ENCODE data around the gene NSUN2.
"Not testable (repeated sequence)": the region's sequence is repeated elsewhere in the genome, so short reads cannot be mapped to it uniquely, and the experiment has no call there.

NSUN2 gene

DNA sequence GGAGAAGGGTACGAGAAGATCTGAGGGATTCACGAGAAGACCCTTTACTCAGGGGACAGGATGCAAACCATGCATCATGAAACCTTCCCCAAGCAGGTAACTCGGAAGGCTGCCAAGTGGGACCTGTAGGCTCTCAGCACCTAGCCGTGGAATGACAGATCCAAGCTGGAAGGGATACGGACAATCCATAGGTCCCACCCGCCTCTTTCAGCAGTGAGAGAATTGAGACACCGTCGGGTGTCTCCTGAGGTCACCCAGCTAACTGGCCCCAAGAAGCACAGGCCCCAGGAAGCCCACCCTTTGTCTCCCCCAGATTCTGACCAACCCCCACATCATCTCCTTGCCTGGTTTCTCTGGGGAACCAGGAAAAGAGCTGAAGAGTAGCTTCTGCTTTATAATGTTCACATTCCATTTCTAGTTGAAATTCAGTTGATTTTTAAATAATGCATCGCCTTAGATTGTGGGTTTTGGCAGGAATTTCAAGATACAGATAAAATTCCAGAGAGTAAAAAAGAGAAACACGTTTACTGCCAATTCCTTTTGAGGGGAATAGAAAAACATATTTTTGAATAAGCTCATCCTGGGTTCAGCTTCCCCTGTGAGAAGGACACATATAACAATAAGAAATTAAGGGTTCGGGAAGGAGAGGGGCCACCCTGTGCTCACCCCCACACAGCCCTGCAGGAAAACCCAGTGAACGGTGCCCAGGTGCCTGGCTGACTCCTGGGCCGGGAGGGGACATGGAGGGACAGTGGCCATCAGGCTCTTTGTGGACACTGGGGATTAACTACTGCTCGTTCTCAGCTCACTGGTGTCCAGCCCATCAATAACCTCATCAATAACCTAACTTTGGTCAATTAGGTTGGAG, 51.1 kb downstream of the NSUN2 start:
- DNase-seq = no peak

DNA sequence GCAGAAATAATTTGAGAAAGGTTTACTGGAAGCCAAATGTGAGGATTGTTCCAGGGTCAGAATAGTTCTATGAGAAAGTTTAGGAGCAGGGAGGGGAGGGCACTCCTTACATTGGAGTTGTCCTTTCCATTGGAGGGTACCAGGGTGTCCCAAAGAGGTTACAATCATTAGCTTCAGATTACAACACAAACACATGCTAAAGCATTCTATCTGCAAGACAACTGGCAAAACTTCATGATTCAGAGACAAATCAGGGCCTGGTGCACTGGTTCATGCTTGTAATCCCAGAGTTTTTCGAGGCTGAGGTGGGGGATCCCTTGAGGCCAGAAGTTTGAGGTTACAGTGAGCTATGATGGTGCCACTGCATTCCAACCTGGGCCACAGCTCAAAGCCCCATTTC, 51.8 kb downstream of the NSUN2 start:
- no peak for DNase-seq

- DNase-seq = no peak
Observed at GRCh38 chr5:6579535-6579934, 53.3 kb downstream of the NSUN2 start.

GRCh38 chr5:6578676-6579343, 54.0 kb downstream of the NSUN2 start:
- no peak for DNase-seq

GRCh38 chr5:6576861-6577501, 55.9 kb downstream of the NSUN2 start:
- peak; percentile 61 to 82 (median 82) for DNase-seq

GRCh38 chr5:6574537-6575245, 58.2 kb downstream of the NSUN2 start:
- DNase-seq = peak; percentile 38 to 68 (median 42)

DNA sequence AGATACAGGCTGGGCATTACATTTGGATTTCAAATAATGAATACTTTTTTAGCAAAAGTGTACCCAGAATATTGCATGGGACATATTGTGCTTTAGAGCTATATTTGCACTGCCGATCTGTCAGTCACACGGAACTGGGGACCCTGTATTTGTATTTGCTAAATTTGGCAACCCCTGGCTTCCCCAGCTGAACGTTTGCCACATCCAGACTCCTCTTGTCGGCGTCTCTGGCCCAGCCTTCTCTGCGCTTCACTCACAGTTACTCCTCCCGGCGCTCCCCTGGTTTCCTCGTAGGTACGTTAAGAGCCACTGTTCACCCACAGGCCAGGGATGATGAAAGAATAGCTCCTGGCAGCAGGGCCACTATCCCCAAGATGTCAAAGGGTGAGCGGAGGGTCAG, 58.7 kb downstream of the NSUN2 start:
- no peak for DNase-seq

DNA sequence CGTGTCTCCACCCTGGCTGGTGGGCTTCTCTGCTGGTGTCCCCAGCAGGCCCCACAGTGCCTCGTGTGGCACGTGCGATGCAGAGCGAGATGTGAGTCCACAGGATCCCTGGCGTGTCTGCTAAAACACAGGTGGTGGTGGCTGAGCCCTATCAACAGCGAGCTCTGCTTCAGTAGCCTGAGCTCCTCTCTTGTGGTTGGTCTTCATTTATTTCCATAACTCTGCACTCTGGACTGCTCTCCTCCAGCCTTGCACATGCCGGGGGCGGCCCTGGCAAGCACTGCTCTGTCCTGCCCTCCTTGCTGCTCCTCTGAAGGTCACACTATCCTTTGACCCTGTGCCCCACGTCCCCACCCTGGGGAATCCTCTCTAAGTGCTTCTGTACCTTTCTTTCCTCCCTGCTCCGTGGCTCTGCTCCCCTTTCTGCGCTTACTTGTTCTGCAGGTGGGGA, 59.2 kb downstream of the NSUN2 start:
- DNase-seq = peak in 2 of 3 experiments; percentile 14 to 30

DNA sequence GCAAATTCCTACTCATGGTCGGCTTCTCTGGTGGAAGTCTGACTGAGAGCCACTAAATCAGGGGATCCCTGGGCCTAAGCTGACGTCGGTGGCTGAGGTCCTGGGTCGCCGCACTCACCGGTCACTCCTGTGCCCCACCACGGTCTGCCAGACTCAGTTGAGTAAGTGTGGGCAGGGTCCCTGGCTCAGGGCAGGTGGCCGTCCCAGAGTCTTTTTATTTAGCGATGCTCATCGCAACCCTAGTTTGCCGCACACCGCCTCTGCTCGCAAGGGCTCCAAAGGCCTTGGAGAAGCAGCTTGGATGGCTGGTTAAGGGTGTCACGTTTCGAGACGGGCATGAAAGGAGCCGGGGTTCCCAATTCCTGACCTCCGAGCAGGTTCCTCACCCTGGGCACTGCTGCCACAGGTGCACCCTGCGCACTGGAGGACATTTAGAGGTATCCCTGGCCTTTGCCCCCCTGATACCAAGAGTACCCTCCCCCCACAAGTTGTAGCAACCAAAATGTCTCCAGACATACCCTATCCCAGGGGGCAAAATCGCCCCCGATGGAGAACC, 59.9 kb downstream of the NSUN2 start:
- DNase-seq = no peak

DNA sequence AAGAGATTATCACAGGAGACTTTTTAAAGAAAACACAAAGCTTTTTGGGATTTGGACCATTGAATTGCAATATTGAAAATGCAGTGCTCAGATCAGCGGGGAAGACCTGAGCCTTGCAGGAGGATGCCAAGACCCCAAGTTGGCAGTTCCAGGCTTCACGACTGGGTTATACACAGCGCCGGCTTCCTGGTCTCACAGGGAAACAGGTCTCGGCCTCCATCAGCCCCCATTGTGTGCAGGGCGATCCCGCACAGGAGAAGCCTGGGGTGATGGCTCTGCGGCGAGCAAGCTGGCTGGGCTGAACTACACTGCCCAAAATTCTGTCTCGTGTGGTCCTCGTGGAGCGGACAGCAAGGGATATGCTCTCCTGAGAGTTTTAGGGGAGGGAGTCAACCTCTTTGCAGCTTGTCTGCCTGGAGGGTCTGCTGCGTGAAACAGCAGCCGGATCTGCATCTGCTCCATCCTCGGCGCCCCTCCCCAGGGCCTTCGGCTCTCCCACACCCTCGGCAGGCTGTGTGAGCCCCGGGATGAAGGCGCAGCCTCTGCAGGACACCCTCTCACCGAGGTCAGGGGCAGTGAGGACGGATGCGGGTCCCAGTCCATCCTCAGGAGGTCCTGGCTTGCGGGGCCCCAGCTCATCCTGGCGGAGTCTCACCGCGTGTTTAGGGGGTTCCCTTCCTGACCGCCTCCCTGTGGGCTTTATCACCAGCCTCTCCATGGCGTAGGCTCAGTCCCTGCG, 60.6 kb downstream of the NSUN2 start:
- no peak for DNase-seq

DNA sequence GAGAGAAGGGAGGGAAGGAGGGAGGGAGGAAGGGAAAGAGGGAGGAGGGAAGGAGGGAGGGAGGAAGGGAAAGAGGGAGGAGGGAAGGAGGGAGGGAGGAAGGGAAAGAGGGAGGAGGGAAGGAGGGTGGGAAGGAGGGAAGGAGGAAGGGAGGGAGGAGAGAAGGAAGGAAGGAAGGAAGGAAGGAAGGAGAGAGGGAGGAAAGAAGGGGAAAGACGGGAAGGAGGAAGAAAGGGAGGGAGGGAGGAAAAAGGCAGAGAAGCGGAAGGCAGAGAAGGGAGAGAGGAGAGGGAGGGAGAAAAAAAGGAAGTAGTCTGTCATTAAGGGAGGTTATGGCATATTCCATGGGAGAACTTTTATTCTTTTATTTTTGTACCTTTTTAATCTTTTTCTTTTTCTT, 61.2 kb downstream of the NSUN2 start:
- not testable (repeated sequence) for DNase-seq

GRCh38 chr5:6570530-6570929, 62.3 kb downstream of the NSUN2 start:
- DNase-seq = no peak

GRCh38 chr5:6568889-6569288, 64.0 kb downstream of the NSUN2 start:
- no peak for DNase-seq

DNA sequence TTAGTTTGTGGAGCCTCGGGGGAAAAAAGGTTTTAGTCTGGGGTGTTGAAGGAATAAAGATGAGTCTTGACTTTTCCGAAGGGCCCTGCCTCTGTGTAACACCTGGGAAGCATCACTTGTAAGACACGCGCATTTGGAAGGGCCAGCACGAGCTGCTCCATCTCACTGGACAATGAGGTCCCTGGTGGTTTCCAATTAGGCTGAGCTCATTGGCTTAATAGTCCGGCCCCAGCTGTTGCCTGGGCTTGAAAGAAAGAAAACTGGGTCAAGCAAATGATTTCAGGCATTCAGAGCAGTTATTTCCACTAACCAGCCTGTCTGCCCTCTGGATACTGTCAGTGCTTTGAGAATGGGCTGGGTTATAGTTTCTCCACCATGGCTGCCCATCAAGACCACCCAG, 64.5 kb downstream of the NSUN2 start:
- DNase-seq = no peak

- DNase-seq = no peak
Observed at GRCh38 chr5:6567835-6568234, 65.0 kb downstream of the NSUN2 start.

GRCh38 chr5:6567068-6567467, 65.8 kb downstream of the NSUN2 start:
- DNase-seq = no peak

DNA sequence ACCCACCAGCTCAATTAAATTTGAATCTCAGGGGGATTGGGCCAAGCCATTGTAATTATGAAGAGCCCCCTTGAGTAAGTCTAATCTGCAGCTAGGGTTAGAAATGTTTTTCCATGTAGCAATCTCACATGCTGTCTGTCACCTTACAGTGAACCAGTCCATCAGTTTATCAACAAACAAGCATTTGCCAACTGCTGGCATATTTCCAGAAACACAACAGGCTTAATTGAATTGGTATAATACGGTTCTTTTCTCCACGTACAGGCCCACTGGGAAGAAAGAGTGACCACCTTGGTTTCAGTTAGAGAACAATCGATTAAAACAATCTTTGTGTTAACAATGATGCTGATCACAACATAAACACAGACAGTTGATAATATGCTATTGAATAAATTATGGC, 67.4 kb downstream of the NSUN2 start:
- peak in 1 of 3 experiments; percentile 65 for DNase-seq

GRCh38 chr5:6557807-6558575, 74.9 kb downstream of the NSUN2 start:
- no peak for DNase-seq

- DNase-seq = no peak
Observed at GRCh38 chr5:6556802-6557102, 76.1 kb downstream of the NSUN2 start.

DNA sequence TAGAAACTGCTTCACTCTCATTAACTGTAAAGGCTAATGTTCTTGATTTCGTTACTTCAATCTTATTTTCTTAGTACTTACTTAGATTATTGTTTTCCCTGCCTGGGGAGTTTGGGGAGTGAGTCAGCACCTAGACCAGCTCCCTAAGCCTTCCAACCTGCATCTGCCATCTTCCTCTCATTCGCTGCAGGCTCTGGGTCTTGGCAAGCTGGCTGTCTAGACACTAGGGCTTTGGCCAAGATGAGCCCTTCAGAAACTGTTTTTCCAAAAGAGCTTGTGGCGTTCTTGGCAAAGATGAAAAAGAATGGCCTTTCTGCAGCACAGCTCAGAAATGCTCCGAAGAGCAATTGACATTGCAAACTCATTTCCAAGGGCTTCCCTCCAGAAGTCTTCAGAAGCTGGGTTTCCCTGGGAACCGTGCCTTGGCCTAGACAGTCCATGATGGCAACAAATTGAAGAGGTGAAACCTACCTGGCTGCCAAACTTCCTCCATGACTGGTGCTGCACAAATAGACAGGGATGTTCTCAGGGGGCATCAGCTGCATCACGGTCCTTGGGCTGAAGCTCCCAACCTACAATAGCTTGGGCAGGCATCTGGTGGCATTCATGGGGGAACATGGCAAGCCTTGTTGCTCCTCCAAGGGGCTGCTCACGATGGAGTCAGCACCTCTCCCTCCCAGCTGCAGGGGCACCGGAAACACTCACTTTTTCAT, 76.6 kb downstream of the NSUN2 start:
- no peak for DNase-seq

DNA sequence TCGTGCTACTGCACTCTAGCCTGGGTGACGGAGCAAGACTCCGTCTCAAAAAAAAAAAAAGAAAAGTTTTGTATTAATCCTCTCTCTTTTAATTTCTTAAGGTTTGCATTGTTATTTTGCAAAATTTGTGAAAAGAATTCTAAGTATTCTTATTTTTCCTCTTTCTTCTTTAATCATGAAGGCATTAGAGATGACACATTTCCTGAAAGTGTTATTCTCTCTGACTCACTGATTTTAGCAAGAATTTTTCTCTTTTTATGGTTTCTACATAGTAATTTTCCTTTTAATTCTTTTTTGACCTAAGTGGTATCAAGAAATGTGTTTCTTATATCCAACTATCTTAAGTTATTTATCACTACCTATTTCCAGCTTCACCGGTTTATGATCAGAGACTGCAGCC, 78.0 kb downstream of the NSUN2 start:
- no peak for DNase-seq
